Germinal center (tissue), 1 donor: ENCODE measurements around the gene CNTNAP2.
"Not testable (repeated sequence)": the region's sequence is repeated elsewhere in the genome, so short reads cannot be mapped to it uniquely, and the experiment has no call there.

Experiments
- DNase-seq: peaks from one replicate; pipeline ENCODE4 v3.0.0; 2012; ENCODE audit warnings: mixed read lengths, low spot score

CNTNAP2 gene

DNA sequence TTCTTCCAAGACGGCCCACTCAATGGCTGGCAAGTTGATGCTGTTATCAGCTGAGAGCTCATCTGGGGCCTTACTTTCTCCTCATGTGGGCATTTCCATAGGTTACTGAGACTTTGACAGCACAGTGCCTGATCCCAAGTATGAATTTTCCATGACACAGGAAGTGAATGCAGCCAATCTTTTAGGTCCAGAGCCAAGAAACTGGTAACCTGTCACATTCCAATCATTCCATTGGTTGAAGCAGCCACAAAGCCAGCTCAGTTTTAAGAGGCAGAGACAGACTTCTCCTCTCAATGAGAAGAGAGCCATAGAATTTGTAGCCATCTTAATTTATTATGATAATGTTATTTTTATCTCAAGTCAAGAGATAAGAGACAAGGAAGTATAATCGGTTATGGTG, 775.5 kb downstream of the CNTNAP2 start:
- no peak for DNase-seq

DNA sequence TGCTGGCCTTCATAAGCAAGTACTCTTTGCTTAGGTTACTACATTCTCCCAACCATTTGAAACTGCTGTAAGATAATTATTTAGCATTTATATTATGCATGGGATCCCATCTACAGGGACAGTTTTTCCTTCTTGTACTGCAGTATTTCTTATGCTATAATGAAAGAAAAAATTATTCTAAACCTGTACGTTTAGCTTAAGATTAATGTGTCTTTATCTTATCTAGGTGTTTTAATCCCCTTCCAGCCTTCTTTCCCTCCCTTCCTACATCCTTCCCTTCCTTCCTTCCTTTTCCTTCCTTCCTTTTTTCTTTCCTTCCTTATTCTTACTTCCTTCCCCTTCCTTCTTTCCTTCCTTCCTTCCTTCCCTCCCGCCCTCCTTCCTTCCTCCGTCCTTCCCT, 778.3 kb downstream of the CNTNAP2 start:
- no peak for DNase-seq

DNA sequence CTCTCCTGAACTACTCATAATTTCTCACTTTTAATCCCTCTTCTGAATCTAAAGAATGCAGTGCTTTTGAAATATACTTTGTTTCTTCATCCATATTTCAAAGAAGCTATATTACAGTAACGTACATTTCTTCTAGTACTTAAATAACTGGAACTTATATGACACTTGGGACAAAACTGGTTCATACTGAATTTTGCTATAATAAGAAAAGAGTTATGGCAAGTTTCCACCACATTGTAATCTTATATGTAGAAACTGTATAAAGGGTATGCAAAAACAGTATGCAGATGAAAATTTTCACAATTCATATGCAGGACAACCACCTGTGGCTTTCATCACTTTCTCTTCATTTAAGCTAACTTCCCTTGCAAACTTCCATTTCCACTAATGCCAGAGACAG, 785.7 kb downstream of the CNTNAP2 start:
- DNase-seq, result no peak

DNA sequence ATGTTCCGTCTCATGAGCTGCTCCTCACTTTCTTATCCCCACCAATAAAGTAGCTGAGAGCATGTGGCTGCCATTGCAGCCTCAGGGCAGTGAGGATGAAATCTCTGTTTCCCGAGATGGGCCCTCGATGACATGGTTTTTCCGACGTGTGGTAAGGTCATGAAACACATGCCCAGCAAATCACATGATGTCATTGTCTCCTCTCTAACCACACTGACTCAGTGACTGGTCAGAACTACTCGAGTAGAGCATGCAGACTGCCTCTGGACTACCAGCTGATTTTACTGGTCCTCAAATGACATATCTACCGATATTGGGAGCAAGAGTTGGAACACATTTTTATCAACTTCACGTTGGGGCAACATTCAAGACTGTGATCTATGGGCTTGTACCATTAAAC, 786.1 kb downstream of the CNTNAP2 start:
- DNase-seq, result no peak

DNA sequence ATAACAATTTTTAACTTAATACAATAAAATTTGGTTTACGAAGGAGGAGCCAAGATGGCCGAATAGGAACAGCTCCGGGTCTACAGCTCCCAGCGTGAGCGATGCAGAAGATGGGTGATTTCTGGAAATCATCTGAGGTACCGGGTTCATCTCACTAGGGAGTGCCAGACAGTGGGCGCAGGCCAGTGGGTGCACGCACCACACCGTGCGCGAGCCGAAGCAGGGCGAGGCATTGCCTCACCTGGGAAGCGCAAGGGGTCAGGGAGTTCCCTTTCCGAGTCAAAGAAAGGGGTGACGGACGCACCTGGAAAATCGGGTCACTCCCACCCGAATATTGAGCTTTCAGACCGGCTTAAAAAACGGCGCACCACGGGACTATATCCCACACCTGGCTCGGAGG, 789.1 kb downstream of the CNTNAP2 start:
- not testable (repeated sequence) for DNase-seq

DNA sequence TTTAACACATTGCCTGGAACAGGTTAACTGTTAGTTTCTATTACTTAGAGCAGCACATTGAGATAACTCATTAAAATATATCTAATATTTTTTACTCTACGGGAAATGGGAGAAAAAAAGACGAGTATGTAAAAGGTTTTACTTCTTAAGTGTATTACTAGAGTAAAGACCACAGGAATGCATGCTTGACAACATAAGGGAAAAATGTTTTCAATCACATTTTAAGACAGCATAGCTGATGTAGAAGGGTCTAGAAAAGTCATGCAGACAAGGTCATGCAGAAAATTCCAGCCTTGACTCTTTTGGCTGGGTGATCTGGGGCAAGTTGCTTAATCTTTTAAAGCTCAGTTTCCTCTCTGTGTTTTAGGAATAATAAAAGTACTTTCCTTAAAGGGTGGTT, 806.2 kb downstream of the CNTNAP2 start:
- no peak for DNase-seq

DNA sequence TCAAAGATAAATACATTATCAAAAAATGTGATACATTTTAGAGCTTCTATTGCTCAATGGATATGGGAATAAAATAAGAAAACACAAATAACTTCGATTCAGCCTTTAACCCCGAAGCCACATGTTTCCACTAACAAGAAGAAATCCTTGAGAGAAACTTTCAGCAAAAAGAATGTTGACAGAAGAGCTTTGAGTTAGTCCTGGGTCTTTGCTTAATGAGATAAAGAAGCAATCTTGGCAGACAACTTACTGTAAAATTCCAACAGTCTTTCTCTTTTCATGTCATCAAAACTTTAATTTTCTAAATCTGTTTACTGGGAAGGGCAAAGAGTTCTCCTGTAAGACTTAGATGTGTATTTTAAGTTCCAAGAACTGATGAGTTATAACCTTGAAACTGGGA, 810.2 kb downstream of the CNTNAP2 start:
- no peak for DNase-seq

DNA sequence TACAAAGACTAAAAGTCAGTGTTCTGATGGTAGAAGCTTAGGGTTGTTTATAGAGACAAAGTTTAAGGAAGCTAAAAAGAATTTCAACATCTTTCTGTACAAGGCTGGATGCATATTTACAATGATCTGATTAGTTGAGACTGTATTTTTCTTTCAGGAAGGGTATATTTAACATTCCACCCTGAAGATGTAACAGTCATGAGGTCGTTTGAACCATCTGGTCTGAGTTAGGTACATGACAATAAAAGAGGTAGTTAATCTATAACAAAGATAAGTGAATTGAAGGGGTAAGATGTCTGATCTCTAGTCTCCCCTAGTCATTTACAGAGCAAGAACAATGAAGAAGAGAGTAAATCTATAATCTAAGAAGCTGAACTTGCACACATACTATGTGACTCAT, 821.2 kb downstream of the CNTNAP2 start:
- no peak for DNase-seq

DNA sequence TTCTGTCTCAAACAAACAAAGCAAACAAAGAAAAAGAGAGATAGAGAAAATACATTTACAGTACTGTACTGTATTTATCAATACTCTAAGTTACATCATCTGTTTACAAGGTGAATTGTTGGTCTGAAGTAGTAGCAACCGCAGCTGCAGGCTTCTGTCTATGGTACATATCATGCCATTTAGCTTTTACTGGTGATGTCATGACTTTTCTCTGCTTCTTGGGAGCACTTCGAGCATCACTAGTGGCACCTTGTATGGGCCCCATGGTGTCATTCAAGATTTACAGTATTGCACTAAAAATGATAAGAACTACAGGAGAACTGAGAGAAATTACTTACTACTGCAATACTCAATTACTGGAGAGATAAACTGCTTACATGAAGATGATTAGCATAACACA, 826.9 kb downstream of the CNTNAP2 start:
- DNase-seq, result no peak

DNA sequence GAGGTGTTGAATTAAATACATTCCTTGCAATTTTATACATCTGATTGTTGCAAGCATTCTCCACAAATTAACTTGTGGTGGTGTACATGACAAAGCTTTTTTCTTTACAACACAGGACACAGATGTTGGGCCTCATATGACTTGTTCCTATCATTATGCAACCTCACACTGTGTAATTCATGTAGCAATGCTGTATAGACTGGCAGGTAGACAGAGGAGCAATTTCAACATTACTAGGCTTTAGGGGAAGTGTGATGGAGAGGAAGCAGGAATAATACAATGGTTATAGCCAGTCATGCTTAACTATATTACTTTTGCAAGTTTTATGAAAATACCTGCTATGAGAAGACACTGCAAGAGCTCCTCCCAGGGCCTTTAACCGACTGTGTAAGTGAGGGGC, 832.1 kb downstream of the CNTNAP2 start:
- DNase-seq, result no peak

DNA sequence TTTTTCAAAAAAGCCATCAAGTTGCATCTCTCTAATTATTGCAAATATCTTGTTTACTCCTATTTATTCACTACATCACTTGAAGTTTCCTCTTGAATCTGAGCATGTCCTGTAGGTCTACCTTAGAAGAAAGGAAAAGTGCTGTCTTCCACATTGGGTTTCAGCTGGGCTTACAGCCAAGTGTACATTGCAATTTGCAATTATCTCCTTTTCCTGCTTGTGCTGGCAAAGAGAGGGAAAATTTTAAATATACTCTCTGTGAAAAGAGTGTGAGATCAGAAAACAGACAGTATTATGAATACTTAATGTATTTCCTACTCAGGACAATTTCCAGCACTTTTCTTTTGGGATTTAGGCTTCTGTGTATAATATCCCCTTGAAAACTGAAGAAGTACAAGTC, 839.7 kb downstream of the CNTNAP2 start:
- DNase-seq, result no peak

DNA sequence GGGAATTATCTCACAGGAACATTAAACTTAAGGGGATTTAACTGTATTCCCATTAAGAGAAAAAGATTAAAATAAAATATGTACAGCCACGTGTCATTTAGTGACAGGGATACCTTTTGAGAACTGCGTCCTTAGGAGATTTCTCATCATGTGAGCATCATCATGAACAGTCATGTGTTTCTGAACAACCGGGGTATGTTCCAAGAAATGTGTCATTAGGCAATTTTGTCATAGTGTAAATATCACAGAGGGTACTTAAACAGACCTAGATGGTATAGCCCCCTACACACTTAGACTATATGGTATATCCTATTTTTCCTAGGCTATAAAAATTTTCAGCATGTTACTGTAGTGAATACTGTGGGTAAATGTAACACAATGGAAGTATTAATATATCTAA, 840.3 kb downstream of the CNTNAP2 start:
- DNase-seq, result no peak

DNA sequence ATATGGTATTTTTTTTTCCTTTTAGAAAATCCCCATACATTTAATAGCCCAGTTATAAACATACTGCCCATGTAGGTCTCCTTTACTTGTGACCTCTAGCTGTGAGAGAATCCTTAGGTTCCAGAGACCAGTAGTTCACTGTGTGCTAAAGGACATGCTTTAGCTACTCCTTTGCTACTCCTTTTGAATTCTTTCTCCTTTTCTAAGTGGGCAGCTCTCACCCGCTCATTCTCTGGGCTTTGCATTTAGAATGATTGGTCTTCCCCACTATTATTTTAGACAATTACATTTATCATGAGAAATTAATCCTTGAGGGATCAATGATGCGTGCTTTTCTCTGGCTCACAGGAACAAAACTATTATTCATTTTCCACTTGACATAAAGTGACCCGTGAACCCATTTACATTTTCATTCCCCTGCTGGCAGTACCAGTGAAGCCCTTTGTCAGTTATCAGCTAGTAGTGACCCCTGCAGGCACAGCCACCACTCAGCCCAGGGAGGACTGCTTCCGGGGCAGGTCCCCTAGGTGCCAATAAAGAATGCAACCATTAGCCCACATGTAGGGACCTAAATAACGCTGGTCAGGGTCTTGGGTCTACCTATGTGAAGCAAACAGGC, 844.3 kb downstream of the CNTNAP2 start:
- no peak for DNase-seq

DNA sequence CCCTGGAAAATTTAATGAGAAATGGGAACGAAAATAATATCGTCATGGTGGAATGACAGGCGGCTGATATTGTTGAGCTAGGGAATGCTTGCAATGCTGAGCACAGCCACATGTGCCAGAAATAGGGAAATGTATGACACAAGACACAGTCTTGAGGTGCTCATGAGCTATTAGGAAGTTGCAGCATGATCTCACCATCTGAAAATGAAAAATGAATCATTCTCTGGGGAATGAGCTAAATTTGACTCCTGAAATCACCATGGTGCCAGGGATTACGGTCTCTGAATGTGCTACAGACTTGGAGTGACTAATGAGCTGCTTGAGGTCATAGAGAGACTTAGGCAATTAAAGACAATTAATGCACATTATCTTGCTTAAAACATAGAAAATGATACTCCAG, 845.0 kb downstream of the CNTNAP2 start:
- no peak for DNase-seq

DNA sequence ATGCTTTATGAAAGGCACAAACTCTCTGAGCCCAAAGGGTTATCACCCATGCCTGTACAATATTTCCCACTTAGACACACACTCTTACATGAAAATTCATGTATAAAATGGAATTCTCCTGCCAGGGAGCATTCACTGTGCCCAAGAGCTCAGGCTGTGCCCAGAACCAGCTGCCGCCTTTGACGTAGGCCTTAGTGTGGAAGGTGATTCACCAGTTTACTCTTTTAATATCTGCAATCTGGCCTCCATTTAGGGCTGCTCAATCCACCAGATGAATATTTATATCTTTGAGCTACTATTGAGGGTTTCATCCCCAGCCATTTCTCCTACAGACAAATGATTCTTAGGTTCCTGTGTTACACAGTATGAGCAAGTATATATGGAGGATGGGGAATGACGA, 849.7 kb downstream of the CNTNAP2 start:
- DNase-seq, result no peak

DNA sequence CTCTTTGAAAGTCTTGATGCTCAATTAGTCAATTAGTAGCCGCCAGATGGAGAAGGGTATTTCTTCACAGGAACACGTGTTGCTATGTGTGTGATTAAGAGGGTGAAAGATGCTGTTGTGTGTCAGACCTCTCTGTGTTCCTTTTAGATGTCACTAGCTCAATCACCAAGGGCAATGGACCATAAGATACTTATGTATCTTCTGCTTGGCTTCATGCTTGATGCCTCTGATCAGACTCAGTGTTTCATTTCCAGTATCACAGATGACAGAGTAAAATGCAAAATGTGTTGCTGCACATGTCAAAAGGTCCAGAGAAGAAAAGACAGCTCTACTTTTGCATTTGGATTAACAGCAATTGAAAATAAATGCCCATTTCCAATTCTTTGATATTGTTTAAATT, 865.9 kb downstream of the CNTNAP2 start:
- no peak for DNase-seq

DNA sequence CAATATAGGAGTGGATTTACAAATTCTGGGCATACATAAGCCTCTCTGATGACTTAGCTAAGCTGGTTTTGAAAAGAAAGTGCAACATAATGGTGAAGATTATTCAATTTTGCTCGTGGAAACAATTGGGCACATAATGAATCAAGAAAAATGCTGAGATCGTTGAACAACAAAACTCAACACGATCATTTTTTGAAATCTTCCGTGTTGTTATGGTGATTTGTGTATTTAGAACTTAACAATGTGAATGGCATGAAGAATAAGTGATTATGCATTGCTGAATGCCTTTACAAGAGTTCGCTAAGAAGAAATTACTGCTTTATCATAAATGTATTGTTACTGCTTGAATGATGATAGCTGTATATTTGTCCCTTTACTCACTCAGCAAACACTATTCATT, 875.0 kb downstream of the CNTNAP2 start:
- no peak for DNase-seq

DNA sequence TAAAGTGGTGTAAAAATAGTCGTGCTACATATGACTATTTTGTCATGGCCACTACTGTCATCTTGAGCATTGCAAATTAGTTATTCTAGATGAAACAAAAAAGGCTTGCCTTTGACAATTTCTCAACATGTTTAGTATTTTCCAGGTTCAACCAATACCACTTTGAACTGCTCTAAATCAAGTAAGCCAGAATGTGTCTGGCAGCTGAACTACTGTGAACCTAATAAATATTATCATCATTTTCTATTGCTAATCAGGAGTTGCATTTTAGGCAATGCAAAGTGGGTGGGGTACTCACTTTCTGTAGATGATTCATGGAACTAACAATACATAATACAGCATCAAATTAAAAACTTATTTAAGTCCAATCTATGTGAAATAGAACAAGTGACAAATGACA, 877.2 kb downstream of the CNTNAP2 start:
- no peak for DNase-seq

DNA sequence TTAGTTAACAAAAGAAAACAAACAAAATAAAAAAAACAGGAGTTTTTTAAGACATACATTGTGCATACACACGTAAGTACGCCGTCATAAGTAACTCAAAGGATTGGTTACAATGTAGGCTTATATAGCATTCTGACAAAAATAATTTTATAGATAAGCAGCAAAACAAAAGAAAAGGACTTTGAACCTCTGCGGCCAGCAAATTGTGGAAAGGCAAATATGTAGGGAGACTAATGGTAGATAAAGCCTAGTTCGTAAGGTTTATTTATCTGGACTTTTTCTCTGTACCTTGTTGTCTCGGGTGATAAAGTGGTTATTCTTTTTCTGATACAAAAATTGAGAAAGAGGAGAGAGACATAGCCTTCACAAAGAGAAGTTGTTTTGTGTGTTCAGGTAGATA, 891.9 kb downstream of the CNTNAP2 start:
- DNase-seq, result no peak

DNA sequence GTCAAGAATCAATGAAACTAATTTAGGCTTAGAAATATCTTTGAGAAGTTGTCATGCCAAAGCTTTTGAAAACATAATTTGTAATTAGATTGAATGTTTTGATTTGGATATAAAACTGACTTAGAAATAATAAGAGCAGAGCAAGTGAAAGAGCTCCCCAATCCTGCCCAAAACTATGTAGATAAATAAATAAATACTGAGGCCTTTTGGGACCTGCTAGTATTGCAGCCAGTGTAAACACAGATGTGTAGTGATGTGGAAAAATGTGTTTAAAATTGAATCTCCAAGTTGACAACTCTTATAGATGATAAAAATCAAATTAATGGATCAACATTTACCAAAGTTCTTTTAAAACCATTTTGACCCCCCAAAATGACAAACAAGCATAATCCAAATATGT, 896.1 kb downstream of the CNTNAP2 start:
- no peak for DNase-seq

DNA sequence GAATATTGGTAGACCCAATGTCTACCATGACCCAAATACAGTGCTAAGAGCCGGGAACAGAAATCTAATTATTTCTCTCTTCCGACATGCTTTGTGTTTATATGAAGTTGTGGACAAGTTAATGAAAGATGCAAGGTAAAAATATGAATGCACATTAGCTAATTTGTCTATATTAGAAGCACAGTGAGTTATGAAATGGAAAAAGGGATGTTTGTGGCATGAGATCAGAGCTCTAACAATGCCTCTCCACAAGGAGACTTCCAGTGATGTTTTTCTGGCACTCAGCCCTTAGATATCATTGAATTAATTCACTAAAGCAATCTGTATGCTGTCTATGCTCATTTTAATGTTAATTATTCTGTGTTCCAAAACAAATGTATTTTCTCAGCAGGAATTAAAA, 897.2 kb downstream of the CNTNAP2 start:
- no peak for DNase-seq

DNA sequence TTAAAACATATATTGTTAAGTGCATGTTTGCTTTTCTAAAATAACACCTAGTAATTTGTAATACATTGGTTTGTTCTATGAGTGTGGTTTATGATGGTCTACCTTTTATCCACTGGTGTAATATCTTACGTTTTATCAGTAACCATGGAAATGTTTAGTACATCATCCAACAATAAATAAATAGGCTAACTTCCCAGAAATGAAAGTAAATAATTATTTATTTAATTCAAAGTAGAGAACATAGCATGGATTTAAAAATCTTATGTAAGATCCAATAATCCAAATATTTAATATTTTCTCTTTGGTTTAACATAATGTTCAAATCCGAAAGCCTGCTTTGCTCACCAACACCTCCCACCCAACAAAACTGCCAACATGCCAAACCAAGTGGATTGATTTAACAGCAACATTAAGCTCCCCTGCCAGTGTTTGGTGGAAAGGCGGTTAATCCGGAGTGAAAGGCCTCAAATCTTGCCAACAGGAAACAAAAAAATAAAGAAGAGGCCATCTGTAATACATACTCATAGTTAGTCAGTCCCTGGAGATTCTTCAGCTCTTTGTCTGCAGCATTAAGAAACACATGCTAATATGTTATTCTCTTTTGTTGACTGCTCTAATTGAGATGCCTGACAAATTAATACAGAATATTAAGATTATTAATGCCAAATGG, 897.8 kb downstream of the CNTNAP2 start:
- DNase-seq, result no peak

DNA sequence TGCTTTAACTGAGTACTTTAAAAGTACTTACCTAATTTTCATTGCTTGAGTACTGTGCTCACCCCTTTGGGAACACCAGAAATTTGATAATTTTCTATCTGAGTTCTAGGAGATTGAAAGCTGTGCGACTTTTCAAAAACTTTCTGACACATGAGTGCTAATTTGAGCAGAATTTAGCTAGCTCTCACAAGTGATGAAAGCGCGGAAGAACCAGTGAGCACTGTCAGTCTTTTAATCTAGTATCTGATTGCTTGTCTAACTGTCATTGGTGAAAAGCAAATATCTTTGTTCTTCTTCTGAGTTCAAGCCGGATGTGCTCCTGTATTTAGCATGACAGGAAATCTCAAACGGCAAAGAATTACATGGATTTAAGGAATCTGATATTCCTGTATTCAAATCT, 899.4 kb downstream of the CNTNAP2 start:
- DNase-seq, result no peak

DNA sequence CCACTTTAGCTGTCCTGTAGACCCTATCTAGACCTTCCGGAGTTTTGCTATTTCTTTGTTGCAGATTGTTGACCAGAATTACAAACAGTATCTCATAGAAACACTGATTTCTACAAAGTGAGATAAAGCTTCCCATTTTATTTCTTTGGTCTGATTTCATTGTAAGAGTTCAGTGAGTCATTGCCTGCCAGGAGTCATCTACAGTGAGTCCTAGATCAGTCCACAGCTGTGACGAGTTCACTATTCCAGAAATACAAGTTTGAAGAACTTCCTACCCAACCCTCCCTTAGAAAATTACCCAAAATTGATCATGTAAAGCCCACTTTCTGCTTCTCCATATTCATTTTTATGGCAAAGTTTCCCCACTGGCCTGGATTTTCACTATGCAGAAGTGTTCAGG, 905.5 kb downstream of the CNTNAP2 start:
- no peak for DNase-seq
